GM19372 (cell line): ENCODE results near the gene GARIN5B.
A peak's percentile ranks its signal among the peaks of the same experiment; 100 is the strongest.

Source experiments
- ATAC-seq: cut with Tn5 transposase; IDR thresholded peaks from one replicate; pipeline ENCODE4 v1.9.1; 2021; ENCODE audit warnings: mild to moderate bottlenecking, low read depth, moderate library complexity; ENCODE audit not compliant: unreplicated experiment

The GARIN5B gene

GRCh38 chr19:55389386-55390317, 26.6 kb upstream of the GARIN5B start:
- ATAC-seq = no peak

GRCh38 chr19:55387736-55388497, 24.9 kb upstream of the GARIN5B start:
- ATAC-seq = no peak

GRCh38 chr19:55386493-55386971, 23.5 kb upstream of the GARIN5B start:
- no peak for ATAC-seq

GRCh38 chr19:55385724-55386492, 22.8 kb upstream of the GARIN5B start, which contains the start of gene RPL28:
Gene RPL28 (plus strand): TSS chr19:55385932. CDS start chr19:55386358, 426 bp downstream.
- ATAC-seq = peak; percentile 62

GRCh38 chr19:55384920-55385723, 22.1 kb upstream of the GARIN5B start:
- peak; percentile 46 for ATAC-seq

- no peak for ATAC-seq
These were observed 21.3 kb upstream of the GARIN5B start, which contains the start of gene TMEM238 for GRCh38 chr19:55384131-55384919. Gene TMEM238 (minus strand): TSS chr19:55384292. CDS start chr19:55384259, 33 bp downstream.

- no peak for ATAC-seq
These were observed 20.4 kb upstream of the GARIN5B start for GRCh38 chr19:55383279-55384130.

GRCh38 chr19:55382522-55383054, 19.5 kb upstream of the GARIN5B start:
- ATAC-seq = no peak

GRCh38 chr19:55382013-55382412, 19.0 kb upstream of the GARIN5B start:
- ATAC-seq = no peak

- ATAC-seq = no peak
These were observed 16.1 kb upstream of the GARIN5B start for GRCh38 chr19:55379174-55379573.

GRCh38 chr19:55377356-55378131, 14.5 kb upstream of the GARIN5B start:
- ATAC-seq = no peak

- no peak for ATAC-seq
These were observed 13.3 kb upstream of the GARIN5B start, which contains the start of gene TMEM190 for GRCh38 chr19:55376241-55376933. Gene TMEM190 (plus strand): TSS chr19:55376826. CDS start chr19:55376854, 28 bp downstream.

- ATAC-seq = no peak
These were observed 11.1 kb upstream of the GARIN5B start for GRCh38 chr19:55373993-55374757.

GRCh38 chr19:55373306-55373992, 10.4 kb upstream of the GARIN5B start:
- no peak for ATAC-seq
